ENCODE results near the gene RASGRF1. TPM values are rescaled to one million over a fixed set of nuclear protein-coding genes. Genes with fewer than 3 reads are reported as not detected.

RASGRF1 gene
- total and polyA plus RNA-seq, 9 of the 15 experiments (the other 6 are each of a cell fraction or from before 2014, with no cell fraction given), result 0.03 to 0.58 (median 0.06) TPM; not detected in 1

DNA sequence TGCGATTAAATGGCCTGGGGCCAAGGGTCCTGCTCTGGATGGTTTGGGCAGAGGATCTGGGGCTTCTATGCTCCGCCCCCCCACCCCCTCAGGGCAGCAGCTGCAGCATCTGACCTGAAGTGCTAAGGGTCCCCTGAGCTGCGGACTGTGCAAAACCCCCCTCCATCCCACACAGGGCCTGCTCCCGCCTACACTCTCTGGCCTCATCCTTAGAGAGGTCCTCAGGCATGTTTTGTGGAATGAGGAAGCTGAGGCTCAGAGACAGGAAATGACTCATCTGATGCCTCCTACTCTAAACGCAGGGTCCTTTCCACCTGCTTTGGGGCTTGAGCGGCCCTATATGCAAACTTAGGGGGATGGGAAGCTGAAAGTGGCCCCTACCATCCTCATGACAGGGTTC is 86.2 kb downstream of the RASGRF1 start (continued):
- TF ChIP-seq, protein P1, sequence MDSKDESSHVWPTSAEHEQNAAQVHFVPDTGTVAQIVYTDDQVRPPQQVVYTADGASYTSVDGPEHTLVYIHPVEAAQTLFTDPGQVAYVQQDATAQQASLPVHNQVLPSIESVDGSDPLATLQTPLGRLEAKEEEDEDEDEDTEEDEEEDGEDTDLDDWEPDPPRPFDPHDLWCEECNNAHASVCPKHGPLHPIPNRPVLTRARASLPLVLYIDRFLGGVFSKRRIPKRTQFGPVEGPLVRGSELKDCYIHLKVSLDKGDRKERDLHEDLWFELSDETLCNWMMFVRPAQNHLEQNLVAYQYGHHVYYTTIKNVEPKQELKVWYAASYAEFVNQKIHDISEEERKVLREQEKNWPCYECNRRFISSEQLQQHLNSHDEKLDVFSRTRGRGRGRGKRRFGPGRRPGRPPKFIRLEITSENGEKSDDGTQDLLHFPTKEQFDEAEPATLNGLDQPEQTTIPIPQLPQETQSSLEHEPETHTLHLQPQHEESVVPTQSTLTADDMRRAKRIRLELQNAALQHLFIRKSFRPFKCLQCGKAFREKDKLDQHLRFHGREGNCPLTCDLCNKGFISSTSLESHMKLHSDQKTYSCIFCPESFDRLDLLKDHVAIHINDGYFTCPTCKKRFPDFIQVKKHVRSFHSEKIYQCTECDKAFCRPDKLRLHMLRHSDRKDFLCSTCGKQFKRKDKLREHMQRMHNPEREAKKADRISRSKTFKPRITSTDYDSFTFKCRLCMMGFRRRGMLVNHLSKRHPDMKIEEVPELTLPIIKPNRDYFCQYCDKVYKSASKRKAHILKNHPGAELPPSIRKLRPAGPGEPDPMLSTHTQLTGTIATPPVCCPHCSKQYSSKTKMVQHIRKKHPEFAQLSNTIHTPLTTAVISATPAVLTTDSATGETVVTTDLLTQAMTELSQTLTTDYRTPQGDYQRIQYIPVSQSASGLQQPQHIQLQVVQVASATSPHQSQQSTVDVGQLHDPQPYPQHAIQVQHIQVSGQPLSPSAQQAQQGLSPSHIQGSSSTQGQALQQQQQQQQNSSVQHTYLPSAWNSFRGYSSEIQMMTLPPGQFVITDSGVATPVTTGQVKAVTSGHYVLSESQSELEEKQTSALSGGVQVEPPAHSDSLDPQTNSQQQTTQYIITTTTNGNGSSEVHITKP (IDR thresholded peaks at IDR 0.05; ENCODE audit: partially characterized antibody), result peak; percentile 33
- no peak for TF ChIP-seq MAFK (IDR thresholded peaks at IDR 0.05; ENCODE audit: low read length)
- no peak for TF ChIP-seq RHOXF2B (CRISPR knock-in tag; conservative IDR thresholded peaks at IDR 0.05)
- peak in 1 of 3 experiments; percentile 12 for TF ChIP-seq YY1 (IDR thresholded peaks at IDR 0.05; ENCODE audit: borderline replicate concordance in 1 of 3, control insufficient read depth in 1 of 3, extremely low read depth in 1 of 3, insufficient read depth in 3 of 3, insufficient read length in 1 of 3, insufficient replicate concordance in 2 of 3, low read depth in 1 of 3, low read length in 2 of 3)
- no peak for TF ChIP-seq MYBL2 (IDR thresholded peaks at IDR 0.05; ENCODE audit: low read depth)
- no peak for TF ChIP-seq MYBL2 (CRISPR knock-in tag; IDR thresholded peaks at IDR 0.05; ENCODE audit: borderline replicate concordance)
- TF ChIP-seq E2F6 (IDR thresholded peaks at IDR 0.05; ENCODE audit: borderline replicate concordance in 1 of 2, extremely low read depth in 1 of 2, insufficient read depth in 1 of 2, insufficient read length in 1 of 2, low read depth in 1 of 2, low read length in 1 of 2, poor library complexity in 1 of 2, severe bottlenecking in 1 of 2), result peak in 1 of 2 experiments; percentile 26
- TF ChIP-seq MBD2 (IDR thresholded peaks at IDR 0.05; ENCODE audit: borderline replicate concordance, low read depth), result 0 out of 2 replicates have a peak, but pooled peaks have one; percentile 12
- TF ChIP-seq HCFC1 (IDR thresholded peaks at IDR 0.05; ENCODE audit: low read depth, low read length), result no peak
- no peak for TF ChIP-seq MGA (IDR thresholded peaks at IDR 0.05)
- TF ChIP-seq SMARCE1 (IDR thresholded peaks at IDR 0.05), result peak; percentile 75; the same call in 1 of the 2 replicates
